Natural killer cell (primary cell): ENCODE results near the gene PI4K2B. TPM values are rescaled to one million over a fixed set of nuclear protein-coding genes. Genes with fewer than 3 reads are reported as not detected.
"Not testable (repeated sequence)": the region's sequence is repeated elsewhere in the genome, so short reads cannot be mapped to it uniquely, and the experiment has no call there.

Source experiments
- ATAC-seq, 3 donors: fragments of 150-1000 bp in 2 of 3; fragments of 200-7000 bp in 1 of 3; cut with Tn5 transposase; 1 replicate in 1 of 3; 2 replicates in 2 of 3; pipeline ENCODE4 v1.10.0; 2021; ENCODE audit warnings: mild to moderate bottlenecking in 2 of 3, moderate library complexity in 2 of 3
- DNase-seq, 2 donors: peaks; one replicate each; pipeline versions ENCODE4 v3.0.0 to v3.0.0-alpha.2; 2013 to 2021; ENCODE audit warnings: mixed read lengths in 1 of 2
- H3K27ac ChIP-seq: one replicate; pipeline ENCODE4 v1.5.1; 2013; ENCODE audit warnings: mild to moderate bottlenecking, low read length
- H3K27me3 ChIP-seq: one replicate; pipeline ENCODE4 v1.6.1; 2013; ENCODE audit warnings: low read length; ENCODE audit not compliant: control insufficient read depth, insufficient read depth
- H3K36me3 ChIP-seq: one replicate; pipeline ENCODE4 v1.6.1; 2013; ENCODE audit warnings: low read length; ENCODE audit not compliant: control insufficient read depth, insufficient read depth
- H3K4me1 ChIP-seq: one replicate; pipeline ENCODE4 v1.6.1; 2013; ENCODE audit warnings: low read length; ENCODE audit not compliant: control insufficient read depth, insufficient read depth
- H3K4me3 ChIP-seq: one replicate; pipeline ENCODE4 v1.5.1; 2013; ENCODE audit warnings: low read length
- H3K9me3 ChIP-seq: one replicate; pipeline ENCODE4 v1.6.1; 2013; ENCODE audit warnings: low read length; ENCODE audit not compliant: control insufficient read depth, insufficient read depth
- H3K27ac Mint-ChIP-seq, 2 donors: one replicate each; pipeline ENCODE4 v1.8.0; 2022; ENCODE audit warnings: mild to moderate bottlenecking in 2 of 2, mixed read lengths in 2 of 2, moderate library complexity in 1 of 2
- H3K27me3 Mint-ChIP-seq, 2 donors: one replicate each; pipeline ENCODE4 v1.8.0; 2022; ENCODE audit warnings: low read depth in 2 of 2, mixed read lengths in 2 of 2
- H3K36me3 Mint-ChIP-seq: one replicate; pipeline ENCODE4 v1.8.0; 2022; ENCODE audit warnings: mixed read lengths
- H3K4me1 Mint-ChIP-seq, 2 donors: one replicate each; pipeline ENCODE4 v1.8.0; 2022; ENCODE audit warnings: mixed read lengths in 2 of 2
- H3K4me3 Mint-ChIP-seq: one replicate; pipeline ENCODE4 v1.8.0; 2022; ENCODE audit warnings: mild to moderate bottlenecking, moderate library complexity, mixed read lengths
- H3K9me3 Mint-ChIP-seq, 2 donors: one replicate each; pipeline ENCODE4 v1.8.0; 2022; ENCODE audit warnings: mixed read lengths in 2 of 2
- WGBS: methylation state at CpG from one replicate; pipeline ENCODE4 v1.1.7; 2013; ENCODE audit warnings: missing lambda C conversion rate; ENCODE audit not compliant: insufficient coverage; 5-methylcytosine and 5-hydroxymethylcytosine counted together
- intact Hi-C: fragments of 100-400 bp; cut with micrococcal nuclease; formaldehyde crosslinking; loops from one replicate; pipeline ENCODE4 v1.14.2; 2022
- total RNA-seq, 4 donors: library from RNA; stranded (reverse); fragments of 120-200 nt in 1 of 4; gene quantifications; one replicate each; pipeline versions ENCODE4 v1.2.3 to v1.2.4, GENCODE V29; 2013 to 2022
- TF ChIP-seq, protein P1 (sequence below): fragments of 200-600 bp; IDR thresholded peaks from one replicate; pipeline ENCODE4 v1.8.0; 2022; ENCODE audit warnings: antibody characterized with exemption

PI4K2B gene
- total RNA-seq, 3 donors from 2014 or later (not counting 1 experiment from before 2014, with no cell fraction given) = 12.2 to 14.5 (median 13.0) TPM

DNA sequence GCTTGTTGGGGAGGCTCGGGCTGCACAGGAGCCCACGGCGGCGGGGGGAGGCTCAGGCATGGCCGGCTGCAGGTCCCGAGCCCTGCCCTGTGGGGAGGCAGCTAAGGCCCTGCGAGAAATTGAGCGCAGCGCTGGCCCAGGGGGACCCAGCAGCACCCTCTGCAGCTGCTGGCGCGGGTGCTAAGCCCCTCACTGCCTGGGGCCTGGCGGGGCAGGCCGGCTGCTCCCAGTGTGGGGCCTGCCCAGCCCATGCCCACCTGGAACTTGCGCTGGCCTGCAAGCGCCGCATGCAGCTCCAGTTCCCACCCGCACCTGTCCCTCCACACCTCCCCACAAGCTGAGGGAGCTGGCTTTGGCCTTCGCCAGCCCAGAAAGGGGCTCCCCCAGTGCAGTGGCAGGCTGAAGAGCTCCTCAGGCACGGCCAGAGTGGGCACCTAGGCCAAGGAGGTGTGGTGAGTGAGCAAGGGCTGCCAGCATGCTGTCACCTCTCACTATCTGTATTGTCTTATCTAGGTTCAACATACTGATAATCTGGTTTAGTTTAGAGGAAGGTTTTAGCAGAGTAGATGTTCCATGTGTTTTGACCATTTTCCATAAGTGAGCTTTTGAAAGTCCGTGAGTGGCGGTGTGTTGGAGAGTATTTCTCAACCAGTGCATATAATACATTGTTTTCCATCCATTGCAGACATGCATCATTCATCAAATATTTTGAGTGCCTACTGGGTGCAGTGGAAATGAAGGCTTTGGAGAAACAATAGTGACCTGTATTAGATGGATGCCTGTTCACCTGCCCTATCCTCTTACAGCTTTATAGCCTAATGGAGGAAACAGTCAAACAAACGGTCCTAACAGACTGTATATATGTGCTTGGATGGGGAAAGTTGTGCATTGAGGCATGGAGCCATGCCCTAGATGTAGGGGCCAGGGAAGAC lies 13.1 kb downstream of the PI4K2B start:
- H3K9me3 Mint-ChIP-seq = no peaks in the 10 kb centered on the region
- peaks cover 48 to 56% of the 10 kb centered on the region in 2 donors for H3K4me1 Mint-ChIP-seq
- no peak overlapping the region for H3K4me3 Mint-ChIP-seq
- H3K4me3 ChIP-seq = no peak overlapping the region
- no peaks in the 10 kb centered on the region for H3K36me3 Mint-ChIP-seq
- no peak for ATAC-seq
- no peaks in the 10 kb centered on the region for H3K9me3 ChIP-seq
- no peaks in the 10 kb centered on the region for H3K27me3 Mint-ChIP-seq
- DNase-seq = no peak
- H3K27me3 ChIP-seq = no peaks in the 10 kb centered on the region
- TF ChIP-seq, protein P1, sequence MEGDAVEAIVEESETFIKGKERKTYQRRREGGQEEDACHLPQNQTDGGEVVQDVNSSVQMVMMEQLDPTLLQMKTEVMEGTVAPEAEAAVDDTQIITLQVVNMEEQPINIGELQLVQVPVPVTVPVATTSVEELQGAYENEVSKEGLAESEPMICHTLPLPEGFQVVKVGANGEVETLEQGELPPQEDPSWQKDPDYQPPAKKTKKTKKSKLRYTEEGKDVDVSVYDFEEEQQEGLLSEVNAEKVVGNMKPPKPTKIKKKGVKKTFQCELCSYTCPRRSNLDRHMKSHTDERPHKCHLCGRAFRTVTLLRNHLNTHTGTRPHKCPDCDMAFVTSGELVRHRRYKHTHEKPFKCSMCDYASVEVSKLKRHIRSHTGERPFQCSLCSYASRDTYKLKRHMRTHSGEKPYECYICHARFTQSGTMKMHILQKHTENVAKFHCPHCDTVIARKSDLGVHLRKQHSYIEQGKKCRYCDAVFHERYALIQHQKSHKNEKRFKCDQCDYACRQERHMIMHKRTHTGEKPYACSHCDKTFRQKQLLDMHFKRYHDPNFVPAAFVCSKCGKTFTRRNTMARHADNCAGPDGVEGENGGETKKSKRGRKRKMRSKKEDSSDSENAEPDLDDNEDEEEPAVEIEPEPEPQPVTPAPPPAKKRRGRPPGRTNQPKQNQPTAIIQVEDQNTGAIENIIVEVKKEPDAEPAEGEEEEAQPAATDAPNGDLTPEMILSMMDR = no peak
- H3K27ac Mint-ChIP-seq = no peak overlapping the region
- H3K27ac ChIP-seq = no peak overlapping the region
- H3K4me1 ChIP-seq = no peaks in the 10 kb centered on the region
- H3K36me3 ChIP-seq = no peaks in the 10 kb centered on the region
- intact Hi-C loops = no loop called here
- 94% methylated on average over 22 of the region's 22 CpGs for WGBS

- intact Hi-C loops, H3K9me3 ChIP-seq, H3K27ac Mint-ChIP-seq, ATAC-seq, H3K9me3 Mint-ChIP-seq, H3K36me3 ChIP-seq, H3K27ac ChIP-seq, H3K27me3 ChIP-seq, H3K4me3 Mint-ChIP-seq, DNase-seq, H3K4me3 ChIP-seq, H3K27me3 Mint-ChIP-seq, H3K4me1 ChIP-seq, H3K36me3 Mint-ChIP-seq: not testable (repeated sequence)
- no CpG with 5 or more reads among the region's 6 CpGs for WGBS
- peaks cover 43 to 59% of the 10 kb centered on the region in 2 donors for H3K4me1 Mint-ChIP-seq
These were observed 15.0 kb downstream of the PI4K2B start for GRCh38 chr4:25248875-25249274.

DNA sequence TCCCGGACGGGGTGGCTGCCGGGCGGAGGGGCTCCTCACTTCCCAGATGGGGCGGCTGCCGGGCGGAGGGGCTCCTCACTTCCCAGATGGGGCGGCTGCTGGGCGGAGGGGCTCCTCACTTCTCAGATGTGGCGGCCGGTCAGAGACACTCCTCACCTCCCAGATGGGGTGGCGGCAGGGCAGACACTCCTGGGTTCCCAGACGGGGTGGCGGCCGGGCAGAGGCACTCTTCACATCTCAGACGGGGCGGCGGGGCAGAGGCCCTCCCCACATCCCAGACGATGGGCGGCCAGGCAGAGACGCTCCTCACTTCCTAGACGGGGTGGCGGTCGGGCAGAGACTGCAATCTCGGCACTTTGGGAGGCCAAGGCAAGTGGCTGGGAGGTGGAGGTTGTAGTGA lies 15.7 kb downstream of the PI4K2B start:
- intact Hi-C loops = not testable (repeated sequence)

GRCh38 chr4:25252230-25253070 lies 18.6 kb downstream of the PI4K2B start:
- no peak for ATAC-seq
- 85% methylated on average over 9 of the region's 9 CpGs for whole genome bisulfite sequencing
- intact Hi-C loops = no loop called here
- H3K36me3 Mint-ChIP-seq = no peaks in the 10 kb centered on the region
- DNase-seq = no peak
- Histone ChIP-seq H3K4me3 (no peak overlapping the region), H3K27ac (no peak overlapping the region), H3K9me3 (no peaks in the 10 kb centered on the region), H3K36me3 (peaks cover 18% of the 10 kb centered on the region), H3K4me1 (no peaks in the 10 kb centered on the region), H3K27me3 (no peaks in the 10 kb centered on the region)
- peaks cover 22 to 38% of the 10 kb centered on the region in 2 donors for H3K4me1 Mint-ChIP-seq
- no peaks in the 10 kb centered on the region for H3K9me3 Mint-ChIP-seq
- no peak overlapping the region for H3K4me3 Mint-ChIP-seq
- TF ChIP-seq, protein P1 = no peak
- peak overlapping the region in 1 of 2 donors; percentile 27 for H3K27ac Mint-ChIP-seq
- H3K27me3 Mint-ChIP-seq = no peaks in the 10 kb centered on the region

More for the DNA sequence above, 15.7 kb downstream of the PI4K2B start:
- not testable (repeated sequence) for H3K27me3 Mint-ChIP-seq, H3K27me3 ChIP-seq, H3K36me3 ChIP-seq, DNase-seq, H3K9me3 Mint-ChIP-seq, H3K36me3 Mint-ChIP-seq, H3K27ac Mint-ChIP-seq, H3K9me3 ChIP-seq, H3K4me3 Mint-ChIP-seq, H3K4me1 ChIP-seq, H3K27ac ChIP-seq, H3K4me3 ChIP-seq, ATAC-seq
- peaks cover 36 to 52% of the 10 kb centered on the region in 2 donors for H3K4me1 Mint-ChIP-seq
- 99% methylated on average over 24 of the region's 25 CpGs for WGBS
